AML-193 (cell line): ENCODE measurements around the gene OSBPL5.

Experiments
- DNase-seq, 2 experiments: peaks; one replicate each; lab custom pipeline; 2025; lab: John Stamatoyannopoulos, UW

The OSBPL5 gene

DNA sequence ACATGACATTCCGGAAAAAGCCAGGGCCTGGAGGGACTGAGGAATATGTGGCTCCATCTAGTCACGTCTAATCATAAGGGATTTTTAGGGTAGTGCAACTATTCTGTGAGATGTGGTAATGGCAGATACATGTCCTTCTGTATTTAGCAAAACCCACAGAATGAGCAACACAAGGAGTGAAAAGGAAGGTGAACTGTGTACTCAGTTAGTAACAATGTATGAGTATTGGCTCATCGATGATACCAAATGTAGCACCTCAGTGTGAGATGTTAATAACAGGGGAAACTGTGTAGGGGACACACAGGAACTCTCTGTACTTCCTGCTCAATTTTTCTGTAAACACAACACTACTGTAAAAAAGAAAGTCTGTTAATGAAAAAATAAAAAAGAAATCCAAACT, 65.9 kb downstream of the OSBPL5 start:
- DNase-seq, result no peak

DNA sequence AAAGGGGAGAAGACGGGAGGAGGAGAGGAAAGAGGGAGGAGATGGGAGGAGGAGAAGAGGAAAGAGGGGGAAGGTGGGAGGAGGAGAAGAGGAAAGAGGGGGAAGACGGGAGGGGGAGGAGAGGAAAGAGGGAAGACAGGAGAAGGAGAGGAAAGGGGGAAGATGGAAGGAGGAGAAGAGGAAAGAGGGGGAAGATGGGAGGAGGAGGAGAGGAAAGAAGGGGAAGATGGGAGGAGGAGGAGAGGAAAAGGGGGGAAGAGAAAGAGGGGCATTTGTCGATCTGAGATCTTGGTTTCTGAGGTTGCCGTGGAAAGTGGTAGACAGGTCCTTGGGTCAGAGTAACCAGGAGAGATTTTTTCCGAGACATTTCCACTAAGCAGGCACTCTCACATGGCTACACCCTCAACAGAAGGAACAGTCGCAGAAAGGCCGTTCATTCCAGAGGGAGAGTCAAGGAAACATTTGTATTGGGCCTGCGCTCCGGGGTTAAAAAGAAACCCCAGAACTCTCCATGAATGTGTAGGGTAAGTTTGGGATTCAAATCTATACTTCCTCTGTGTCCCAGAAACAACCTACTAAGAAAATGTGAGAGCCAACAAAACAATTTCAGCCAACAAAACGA, 68.1 kb downstream of the OSBPL5 start:
- no peak for DNase-seq

DNA sequence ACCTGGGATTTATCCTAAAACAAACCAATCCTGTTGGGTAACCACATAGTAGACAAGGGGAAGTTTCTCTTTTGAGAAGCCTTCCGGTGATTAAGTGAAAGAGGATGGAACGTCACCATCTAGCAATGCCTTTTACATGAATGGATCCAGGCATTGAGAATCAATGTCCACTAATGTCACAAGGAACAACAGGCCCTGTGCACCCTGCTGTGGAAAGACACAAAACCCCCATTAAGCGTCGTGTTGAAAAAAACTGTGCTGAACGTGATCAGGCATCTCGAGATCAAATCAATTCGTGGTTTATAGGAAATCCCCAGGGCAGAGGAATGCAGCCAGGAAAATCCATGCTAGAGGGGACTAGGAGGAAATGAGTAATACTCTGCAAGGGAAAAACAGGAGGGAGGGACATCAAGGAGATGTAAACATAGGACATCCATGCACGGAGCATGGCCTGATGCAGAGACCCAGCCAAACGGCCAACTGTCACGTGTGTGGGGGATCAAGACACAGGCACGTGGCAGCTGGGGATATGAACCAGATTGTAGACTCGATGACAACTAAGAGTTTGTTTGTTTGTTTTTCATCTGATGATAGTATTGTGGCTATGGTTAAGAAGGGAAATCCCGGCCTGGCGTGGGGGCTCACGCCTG, 69.3 kb downstream of the OSBPL5 start:
- DNase-seq, result no peak

DNA sequence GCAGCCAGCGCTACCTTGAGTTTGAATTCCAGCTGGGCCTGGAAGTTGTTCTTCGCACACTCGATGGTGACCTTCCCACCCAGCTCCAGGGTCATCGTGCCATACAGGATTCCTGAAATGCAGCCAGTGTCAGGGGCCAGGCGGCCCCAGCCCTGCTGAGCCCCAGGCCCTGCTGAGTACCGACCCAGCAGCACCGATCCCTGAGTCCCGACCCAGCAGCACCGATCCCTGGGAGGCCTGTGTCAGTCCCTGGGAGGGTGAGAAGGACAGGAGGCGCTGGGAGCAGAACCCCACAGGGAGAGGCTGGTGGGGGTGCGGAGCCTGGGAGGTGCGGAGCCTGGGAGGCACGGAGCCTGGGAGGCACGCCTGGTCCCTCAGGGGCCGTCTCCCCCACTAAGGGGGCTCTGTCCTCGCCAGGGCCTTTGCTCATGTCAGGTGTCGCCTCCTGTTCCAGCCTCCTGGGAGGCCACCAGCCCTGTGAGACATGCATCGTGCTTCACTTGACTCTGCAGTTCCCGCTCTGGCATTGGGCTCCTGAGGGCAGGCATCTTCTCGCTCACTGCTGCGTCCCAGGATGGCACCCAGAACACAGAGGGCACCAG, 70.8 kb downstream of the OSBPL5 start:
- DNase-seq, result no peak

DNA sequence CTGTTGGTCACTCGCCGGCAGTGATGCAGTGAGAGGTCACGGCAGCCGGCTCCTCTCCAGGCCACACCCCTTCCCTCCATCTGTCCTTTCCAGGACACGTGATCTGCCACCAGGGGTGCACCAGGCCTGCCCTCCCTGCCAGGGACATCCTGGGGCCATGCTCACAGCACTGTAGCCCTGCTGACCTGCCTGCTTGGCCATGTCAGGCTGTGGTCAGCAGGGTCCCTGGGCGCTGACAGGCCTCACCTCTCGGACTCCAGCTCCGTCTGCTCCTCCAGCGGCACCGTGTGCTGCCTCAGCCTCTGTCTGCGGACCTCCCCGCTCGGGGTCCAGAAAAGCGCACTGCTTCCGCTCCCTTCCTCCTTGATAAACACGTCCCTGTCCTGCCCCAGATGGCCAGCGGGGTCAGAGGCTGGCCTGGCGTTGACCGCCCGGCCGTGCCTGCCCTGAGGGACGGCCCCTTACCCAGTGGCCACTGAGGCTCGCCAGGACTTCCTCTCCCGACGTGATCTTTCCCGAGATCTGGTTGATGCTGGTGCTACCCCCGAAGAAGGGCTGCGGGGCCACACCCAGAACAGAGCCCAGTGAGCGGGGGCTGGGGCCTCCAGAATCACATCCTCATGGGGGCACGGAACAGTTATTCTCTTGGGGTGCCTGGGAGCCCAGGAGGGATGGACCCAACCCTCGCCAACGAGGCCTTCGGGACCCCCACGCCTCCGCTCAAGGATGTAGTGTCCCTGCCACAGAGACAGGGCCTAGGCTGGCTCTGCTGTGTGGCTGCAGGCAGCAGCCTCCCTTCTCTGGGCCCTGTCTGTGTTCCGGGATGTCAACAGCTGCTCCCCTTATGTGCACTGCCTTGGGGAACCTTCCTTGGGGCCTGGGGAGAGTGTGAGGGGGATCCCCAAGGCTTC, 71.6 kb downstream of the OSBPL5 start:
- no peak for DNase-seq

DNA sequence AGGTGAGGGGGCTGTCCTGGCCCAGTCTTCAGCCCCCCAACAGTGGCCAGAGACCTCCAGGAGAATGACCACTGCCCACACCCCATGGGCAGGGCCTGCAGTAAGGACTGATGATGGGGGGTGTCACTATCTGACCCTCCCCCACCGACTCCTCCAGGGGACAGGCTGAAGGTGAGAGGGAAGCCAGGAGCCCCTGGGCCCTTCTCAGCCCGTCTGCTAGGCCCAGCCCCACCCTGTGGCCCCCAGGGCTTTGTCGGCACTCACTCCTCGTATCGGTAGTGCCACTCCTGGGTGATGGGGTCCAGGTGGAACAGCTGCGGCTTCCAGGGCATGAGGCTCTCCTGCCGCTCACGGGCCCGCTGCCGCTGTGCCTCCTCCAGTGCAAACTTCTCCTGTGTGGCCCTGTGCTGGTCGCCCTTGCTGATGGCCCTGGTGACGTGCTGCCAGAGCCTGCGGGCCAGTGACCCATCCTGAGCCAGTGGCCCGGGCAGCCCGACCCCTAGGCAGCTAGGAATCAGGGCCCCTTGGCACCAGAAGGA, 72.4 kb downstream of the OSBPL5 start:
- DNase-seq, result no peak

DNA sequence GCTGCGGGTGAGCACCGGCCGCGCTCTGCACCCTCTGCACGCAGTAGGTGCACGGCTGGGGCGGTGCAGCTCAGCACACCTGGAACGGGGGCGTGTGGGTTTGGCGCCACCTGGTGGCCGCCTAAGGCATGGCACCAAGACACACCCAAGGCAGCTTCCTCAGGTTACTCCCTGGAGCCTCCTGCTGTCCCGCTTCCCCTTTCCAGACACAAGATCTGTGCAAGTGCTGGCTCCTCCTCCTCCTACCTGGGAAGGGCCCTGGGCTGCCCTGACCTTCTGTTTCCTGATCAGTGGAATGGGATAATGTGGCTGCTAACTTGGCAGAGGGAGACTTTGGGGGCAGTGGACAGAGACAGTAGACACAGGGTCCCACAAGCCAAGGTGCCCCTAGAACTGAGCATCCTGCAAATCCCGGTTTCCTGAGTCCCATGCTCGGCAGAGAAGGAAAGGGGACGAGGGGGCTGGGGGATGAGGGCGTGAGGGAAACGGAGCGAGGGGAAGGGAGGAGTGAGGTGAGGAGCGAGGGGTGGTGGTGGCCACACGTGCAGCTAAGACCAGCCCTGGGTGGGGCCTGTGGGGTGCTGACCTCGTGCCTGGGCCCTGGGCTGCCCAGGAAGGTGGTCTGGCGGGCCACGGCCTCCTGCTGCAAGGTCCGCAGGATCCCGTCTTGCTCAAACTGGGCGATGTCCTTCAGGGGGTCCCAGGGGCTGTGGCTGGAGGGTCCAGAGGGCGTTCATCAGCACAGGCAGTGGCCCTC, 73.1 kb downstream of the OSBPL5 start:
- DNase-seq, result peak in 1 of 2 experiments; percentile 44

DNA sequence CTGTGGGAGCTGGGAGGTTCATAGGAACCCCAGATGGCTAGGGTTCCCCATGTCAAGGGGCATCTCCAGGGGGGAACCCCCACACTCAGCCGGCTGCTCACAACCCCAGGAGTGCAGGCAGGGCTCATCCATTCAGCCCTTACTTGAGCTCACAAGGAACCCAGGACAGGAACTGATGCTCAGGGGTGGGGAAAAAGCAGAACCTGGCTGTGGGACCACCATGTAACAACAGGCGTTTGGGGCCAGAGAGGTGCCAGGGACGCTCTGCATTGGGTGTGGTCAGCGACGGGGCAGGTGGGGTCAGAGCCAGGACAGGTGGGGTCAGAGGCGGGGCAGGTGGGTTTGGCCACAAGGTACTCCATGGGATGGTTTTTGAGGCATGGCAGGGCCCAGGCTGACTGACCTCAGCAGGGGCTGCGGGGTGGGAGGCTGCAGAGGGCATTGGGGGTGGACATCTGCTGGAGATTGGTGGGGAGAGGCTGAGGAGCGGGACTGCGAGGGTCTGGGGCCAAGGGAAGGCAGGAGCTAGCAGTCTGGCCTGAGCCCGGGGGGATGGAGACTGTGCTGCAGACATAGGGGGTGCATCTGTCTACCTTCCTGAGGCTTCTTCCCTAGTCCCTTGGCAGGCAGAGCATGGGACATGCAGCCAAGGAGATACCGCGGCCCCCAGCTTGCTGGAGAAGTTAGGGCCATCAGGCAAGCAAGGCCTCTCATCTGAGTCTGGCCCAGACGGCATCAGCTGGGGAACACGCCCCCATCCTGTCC, 73.8 kb downstream of the OSBPL5 start:
- no peak for DNase-seq

DNA sequence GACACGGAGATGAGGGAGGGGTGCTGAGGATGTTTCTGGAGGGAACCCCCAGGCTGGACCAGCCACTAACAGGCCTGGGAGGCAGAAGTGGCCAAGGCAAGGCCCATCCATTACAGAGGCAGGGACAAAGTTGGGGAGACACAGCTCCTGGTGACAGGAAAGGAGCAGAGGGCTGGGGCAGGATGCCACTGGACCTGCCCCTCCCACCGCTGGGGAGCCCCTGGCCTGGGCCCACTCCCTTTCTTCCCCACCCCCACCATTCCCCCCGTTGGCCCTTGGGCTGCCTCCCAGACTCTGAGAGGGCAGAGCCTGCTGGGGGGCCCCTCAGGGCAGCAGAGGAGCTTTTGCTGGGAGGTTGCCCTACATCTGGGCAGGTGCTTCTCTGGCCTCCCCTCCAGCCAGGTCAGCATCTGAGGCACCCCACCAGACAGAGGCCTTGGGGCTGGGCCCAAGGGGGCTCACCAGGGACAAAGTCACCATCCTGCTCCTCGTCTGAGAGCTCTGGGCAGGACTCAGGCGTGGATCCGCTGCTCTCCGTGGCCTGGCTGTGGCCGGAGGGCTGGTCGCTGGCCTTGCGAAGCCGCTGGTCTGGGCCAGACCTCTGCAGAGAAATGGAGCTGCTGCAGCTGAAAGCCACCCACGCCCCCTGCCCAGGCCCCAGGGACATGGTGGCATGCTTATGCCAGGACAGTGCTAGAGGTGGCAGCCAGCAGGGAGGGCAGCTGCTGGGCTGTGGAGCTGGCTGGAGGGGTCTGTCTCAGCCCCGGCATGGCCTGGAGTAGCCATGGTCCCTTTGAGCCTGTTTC, 74.8 kb downstream of the OSBPL5 start:
- DNase-seq, result no peak

DNA sequence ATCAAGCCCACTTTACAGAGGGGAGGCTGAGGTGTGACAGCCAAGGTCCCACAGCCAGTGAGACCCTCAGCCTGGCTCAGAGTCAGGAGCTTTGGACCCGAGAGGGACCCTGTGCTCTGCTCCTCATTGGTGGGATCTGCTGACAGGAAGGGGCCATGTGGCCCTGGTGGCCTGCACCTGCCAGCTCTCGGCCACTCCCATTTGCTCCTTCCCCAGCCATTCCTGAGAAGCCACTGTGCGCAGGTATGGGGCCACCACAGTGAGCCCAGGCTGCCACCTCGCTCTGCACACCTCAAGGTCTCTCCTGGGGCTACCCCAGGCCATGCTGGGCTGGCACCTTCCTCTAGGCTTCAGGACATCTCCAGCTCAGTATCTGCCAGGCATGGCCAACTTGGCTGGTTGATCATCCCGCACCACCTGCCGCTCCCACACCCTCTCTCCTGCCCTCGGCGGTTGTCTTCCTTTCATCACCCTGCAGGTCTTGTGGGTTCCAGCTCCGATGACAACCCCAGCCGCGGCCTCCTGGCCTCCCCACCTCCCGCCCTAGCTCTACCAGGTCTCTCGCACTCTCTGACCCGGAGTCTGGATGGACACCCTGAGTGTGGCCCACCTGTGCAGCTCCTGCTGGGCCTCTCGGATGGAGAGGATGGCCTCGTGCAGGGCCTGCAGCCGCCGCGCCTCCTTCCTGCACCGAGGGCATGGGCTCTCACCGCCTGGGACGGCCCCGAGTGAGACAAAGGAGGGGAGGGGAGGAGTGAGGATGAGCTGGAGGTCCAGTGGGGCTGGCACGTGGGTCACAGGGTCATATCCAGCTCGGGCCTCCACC, 75.7 kb downstream of the OSBPL5 start:
- DNase-seq, result no peak

DNA sequence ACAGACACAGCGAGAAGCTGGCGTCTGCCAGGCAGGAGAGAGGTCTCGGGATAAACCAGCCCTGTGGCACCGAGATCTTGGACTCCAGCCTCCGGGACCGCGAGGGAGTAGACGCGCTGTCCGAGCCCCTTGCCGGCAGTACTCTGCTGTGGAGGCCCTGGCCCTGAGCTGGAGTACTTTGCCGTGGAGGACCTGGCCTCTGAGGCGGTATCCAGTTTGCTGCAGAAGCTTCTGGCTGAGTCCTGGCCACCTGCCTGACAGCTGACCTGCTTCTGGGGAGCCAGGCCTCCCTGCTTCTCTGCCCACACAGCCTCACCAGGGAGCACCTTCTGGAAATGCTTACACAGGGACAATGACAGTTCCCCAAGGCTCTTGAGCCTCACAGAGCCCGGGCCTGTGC, 76.3 kb downstream of the OSBPL5 start:
- no peak for DNase-seq

DNA sequence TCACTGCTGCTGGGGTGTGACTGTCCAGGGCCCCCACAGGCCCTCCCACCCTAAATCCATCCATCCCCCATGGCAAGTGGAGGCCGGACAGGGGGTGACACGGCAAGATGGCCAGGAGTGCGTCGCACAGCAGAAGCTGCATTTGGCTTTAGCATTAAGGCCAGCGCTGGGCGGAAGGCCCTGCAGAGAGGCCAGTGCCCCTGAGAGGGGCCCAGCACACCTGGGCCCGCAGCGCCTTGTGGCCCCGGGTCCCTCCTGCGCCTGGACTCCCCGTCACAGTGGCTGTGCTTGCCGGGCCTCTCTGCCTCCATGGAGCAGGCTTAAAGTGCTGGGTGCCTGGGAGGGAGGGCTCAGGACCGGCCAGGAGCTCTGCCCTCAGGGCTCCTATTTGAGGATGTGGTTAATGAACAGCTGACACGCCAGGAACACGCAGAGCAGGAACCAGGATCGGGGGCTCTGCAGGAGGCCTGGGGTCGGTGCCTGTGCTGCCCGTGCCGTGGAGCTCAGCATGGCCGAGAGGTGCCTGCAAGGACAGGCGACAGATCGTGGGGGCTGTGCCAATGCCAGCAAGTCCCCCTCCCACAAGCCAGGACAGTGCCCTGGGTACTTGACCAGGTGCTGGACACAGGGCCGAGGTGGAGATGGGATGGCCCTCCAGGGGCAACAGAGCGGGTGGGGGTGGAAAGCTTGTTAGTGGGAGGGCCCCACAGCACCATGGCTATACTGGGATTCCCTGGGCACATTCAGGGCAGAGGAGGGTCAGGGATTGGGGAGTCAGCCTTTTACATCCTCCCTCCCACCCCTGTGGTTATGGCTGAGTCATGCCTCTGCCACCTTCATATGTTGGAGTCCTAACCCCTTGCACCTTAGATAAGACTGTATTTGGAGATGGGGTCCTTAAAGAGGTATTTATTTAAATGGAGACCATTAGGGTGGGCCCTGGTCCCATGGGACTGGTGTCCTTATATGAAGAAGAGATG, 77.0 kb downstream of the OSBPL5 start:
- DNase-seq, result peak in 1 of 2 experiments; percentile 8

DNA sequence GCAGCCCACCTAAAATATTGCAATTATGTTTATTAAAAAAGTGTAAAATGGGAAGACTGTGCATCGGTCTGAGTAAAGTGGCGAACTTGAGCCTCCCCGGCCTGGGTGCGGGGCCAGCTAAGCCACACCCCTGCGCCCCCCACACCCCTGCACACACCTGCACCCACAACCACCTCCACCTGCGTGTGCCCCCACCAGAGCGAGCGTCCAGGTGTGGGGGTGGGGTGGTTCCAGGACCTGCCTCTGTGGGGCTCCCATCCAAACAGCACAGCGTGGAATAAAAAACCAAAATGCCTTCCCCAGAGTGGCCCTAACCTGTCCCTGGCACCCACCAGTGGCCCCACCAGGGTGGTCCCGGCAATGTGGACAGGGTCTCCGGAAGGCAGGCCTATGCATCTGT, 77.7 kb downstream of the OSBPL5 start:
- DNase-seq, result no peak

DNA sequence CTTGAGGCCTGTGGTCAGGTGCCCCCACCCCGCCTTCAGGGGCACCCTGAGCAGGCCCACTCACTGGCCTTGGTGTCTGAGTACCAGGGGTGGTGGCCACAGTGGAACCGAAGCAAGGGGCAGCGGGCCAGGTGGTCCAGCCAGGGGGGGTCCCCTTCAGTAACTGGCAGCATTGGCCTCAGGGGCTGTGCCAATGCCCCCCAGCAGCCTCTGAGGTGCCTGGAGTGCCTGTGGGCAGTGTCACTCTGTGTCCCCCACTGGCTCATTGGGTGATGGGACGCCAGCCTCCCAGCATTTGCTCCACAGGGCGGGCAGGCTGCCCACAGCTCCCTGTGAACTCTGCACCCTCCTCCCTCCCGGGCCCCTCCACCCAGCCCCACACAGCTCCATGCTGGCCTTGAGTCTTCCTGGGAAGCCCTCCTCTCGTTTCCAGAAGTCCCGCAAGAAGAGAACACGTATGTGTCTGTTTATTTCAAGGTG, 78.4 kb downstream of the OSBPL5 start:
- DNase-seq, result no peak

DNA sequence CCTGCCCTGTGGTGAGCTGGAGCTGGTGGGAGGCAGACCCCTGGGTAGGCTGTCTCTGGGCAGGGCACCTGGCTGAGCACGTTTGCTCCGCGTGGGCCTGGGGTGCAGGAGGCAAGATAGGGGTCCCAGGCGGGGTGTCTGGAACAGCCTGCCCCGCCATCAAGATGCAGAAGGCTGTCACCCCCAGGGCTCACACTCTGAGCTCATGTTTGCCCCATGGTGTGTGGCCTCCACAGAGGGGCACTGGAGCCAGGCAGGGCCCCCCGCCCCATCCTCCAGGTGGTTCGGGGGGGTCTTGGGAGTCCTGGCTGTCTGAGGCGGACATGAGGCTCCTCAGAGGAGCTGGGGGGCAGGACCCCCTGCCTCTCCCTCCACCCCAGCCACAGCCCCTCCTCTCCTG, 79.0 kb downstream of the OSBPL5 start:
- no peak for DNase-seq

DNA sequence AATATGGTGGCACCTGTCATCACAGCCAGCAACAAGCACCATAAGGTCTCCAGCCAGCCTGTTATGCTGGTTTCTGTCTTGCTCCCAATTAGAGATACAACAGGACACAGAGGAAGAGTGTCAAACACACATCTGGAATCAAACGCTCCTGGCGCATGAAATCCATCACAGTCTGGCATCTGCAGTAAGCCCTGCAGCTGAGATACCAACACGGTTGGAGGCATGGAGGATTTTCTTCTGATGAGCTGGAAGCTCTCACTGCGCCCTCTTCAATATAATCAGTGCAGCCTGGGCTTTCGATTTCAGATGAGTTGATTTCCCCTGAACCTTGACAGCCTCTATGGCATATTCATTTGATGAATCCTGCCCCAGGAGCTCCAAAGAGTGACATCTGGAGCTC, 80.1 kb downstream of the OSBPL5 start:
- DNase-seq, result no peak

DNA sequence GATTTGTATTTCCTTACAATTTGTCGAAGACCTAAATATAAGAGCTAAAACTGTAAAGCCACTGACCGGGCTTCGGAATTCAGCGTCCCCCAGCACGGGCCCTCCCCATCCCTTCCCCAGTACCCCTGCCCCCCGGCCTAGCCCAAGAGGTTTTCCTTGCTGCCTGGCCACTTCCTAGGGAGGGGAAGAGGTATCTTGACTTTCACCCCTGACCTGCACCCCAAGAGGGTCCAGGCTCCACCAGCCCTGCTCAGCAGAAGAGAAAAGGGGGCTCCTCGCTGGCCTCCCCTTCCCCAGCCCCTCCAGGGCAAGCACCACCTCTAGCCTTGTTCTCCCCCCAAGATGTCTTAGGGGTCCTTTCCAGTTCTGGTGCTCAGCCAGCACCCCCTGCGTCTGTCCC, 81.8 kb downstream of the OSBPL5 start:
- no peak for DNase-seq

DNA sequence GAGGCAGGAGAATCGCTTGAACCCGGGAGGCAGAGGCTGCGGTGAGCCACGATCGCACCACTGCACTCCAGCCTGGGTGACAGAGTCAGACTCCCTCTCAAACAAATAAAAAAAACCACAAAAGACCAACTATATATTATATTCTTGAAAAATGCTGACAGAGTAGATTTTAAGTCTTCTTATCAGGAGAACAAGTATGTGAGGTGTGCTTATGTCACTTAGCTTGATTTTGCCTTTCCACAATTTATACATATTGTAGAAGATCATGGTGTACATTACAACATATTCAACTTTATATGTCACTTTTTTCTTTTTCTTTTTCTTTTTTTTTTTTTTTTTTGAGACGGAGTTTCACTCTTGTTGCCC, 83.7 kb downstream of the OSBPL5 start:
- no peak for DNase-seq
